SK-N-SH (cell line): ENCODE data around the gene PMVK.

Experiments
- CHD2 ChIP-seq: fragments of 150-350 bp; IDR thresholded peaks from 2 replicates; pipeline ENCODE4 v1.6.1; 2018; ENCODE audit warnings: low read length; ENCODE audit not compliant: partially characterized antibody
- EZH2phosphoT487 ChIP-seq: fragments of 200-600 bp; sonication (generic); IDR thresholded peaks from 2 replicates; pipeline ENCODE4 v1.6.1; 2017; ENCODE audit warnings: low read depth, mixed run types, mild to moderate bottlenecking, antibody characterized with exemption, moderate library complexity, borderline replicate concordance
- FOXM1 ChIP-seq: IDR thresholded peaks from 2 replicates; pipeline ENCODE4 v1.4.0; 2012; ENCODE audit warnings: low read depth, mild to moderate bottlenecking
- JUND ChIP-seq: IDR thresholded peaks from 2 replicates; pipeline ENCODE4 v1.4.0; 2012
- MEF2A ChIP-seq: IDR thresholded peaks from 2 replicates; pipeline ENCODE4 v1.4.0; 2012; ENCODE audit warnings: low read depth, borderline replicate concordance
- MXI1 ChIP-seq: IDR thresholded peaks from 2 replicates; pipeline ENCODE4 v1.6.1; 2012; ENCODE audit warnings: mild to moderate bottlenecking, low read depth, low read length, improper control_type of control experiment
- RAD21 ChIP-seq: IDR thresholded peaks from 2 replicates; pipeline ENCODE4 v1.6.1; 2012; ENCODE audit warnings: mild to moderate bottlenecking, low read length
- SIN3A ChIP-seq: IDR thresholded peaks from 2 replicates; pipeline ENCODE4 v1.6.1; 2012; ENCODE audit warnings: low read depth, mild to moderate bottlenecking, low read length, moderate library complexity, borderline replicate concordance
- TF ChIP-seq, protein P1 (sequence below): fragments of 200-600 bp; sonication (generic); IDR thresholded peaks from 2 replicates; pipeline ENCODE4 v1.6.1; 2017; ENCODE audit warnings: antibody characterized with exemption, mild to moderate bottlenecking, moderate library complexity
- TF ChIP-seq, protein P2 (sequence below): IDR thresholded peaks from 2 replicates; pipeline ENCODE4; 2012

DNA sequence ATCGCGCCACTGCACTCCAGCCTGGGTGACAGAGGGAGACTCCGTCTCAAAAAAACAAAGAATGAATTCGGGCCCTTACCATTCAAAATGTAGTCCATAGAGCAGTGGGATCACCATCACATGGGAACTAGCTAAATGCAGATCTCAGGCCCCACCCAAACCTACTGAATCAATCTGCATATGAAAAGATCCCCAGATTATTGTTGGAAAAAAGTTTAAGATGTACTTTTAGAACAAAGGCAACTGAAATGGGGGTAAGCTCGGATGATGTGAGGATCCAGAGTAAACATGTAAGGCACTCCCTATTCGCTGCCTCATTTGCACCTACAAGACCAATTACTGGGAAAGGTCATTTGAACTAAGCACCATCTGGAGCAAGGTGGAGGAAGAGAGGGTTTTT lies 45.8 kb upstream of the PMVK start:
- TF ChIP-seq, protein P1, sequence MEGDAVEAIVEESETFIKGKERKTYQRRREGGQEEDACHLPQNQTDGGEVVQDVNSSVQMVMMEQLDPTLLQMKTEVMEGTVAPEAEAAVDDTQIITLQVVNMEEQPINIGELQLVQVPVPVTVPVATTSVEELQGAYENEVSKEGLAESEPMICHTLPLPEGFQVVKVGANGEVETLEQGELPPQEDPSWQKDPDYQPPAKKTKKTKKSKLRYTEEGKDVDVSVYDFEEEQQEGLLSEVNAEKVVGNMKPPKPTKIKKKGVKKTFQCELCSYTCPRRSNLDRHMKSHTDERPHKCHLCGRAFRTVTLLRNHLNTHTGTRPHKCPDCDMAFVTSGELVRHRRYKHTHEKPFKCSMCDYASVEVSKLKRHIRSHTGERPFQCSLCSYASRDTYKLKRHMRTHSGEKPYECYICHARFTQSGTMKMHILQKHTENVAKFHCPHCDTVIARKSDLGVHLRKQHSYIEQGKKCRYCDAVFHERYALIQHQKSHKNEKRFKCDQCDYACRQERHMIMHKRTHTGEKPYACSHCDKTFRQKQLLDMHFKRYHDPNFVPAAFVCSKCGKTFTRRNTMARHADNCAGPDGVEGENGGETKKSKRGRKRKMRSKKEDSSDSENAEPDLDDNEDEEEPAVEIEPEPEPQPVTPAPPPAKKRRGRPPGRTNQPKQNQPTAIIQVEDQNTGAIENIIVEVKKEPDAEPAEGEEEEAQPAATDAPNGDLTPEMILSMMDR = no peak
- TF ChIP-seq MXI1 = no peak
- no peak for TF ChIP-seq FOXM1
- no peak for TF ChIP-seq EZH2phosphoT487
- TF ChIP-seq JUND = no peak
- TF ChIP-seq RAD21 = no peak
- TF ChIP-seq CHD2 = no peak
- TF ChIP-seq SIN3A = no peak
- TF ChIP-seq, protein P2, sequence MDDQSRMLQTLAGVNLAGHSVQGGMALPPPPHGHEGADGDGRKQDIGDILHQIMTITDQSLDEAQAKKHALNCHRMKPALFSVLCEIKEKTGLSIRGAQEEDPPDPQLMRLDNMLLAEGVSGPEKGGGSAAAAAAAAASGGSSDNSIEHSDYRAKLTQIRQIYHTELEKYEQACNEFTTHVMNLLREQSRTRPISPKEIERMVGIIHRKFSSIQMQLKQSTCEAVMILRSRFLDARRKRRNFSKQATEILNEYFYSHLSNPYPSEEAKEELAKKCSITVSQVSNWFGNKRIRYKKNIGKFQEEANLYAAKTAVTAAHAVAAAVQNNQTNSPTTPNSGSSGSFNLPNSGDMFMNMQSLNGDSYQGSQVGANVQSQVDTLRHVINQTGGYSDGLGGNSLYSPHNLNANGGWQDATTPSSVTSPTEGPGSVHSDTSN = no peak
- no peak for TF ChIP-seq MEF2A
